ENCODE measurements around the gene CHST11.

Gene CHST11

GRCh38 chr12:104697186-104697585 is 240.4 kb downstream of the CHST11 start:
- Histone ChIP-seq H3K9ac (ENCODE audit: low read length) (no peak overlapping the region), H3K4me1 (ENCODE audit: control insufficient read depth, insufficient read depth, low read length) (no peaks in the 10 kb centered on the region), H3K9me3 (ENCODE audit: control insufficient read depth, low read length) (no peaks in the 10 kb centered on the region), H3K4me3 (ENCODE audit: low read length) (no peak overlapping the region), H3K36me3 (ENCODE audit: control insufficient read depth, insufficient read depth, low read length) (no peaks in the 10 kb centered on the region), H3K27me3 (ENCODE audit: control insufficient read depth, insufficient read depth, low read length) (peaks cover 30% of the 10 kb centered on the region)

GRCh38 chr12:104698871-104699270 is 242.1 kb downstream of the CHST11 start:
- H3K4me1 ChIP-seq (ENCODE audit: control insufficient read depth, insufficient read depth, low read length) = no peaks in the 10 kb centered on the region
- peaks cover 28% of the 10 kb centered on the region for H3K27me3 ChIP-seq (ENCODE audit: control insufficient read depth, insufficient read depth, low read length)
- H3K9me3 ChIP-seq (ENCODE audit: control insufficient read depth, low read length) = no peaks in the 10 kb centered on the region
- H3K4me3 ChIP-seq (ENCODE audit: low read length) = no peak overlapping the region
- no peaks in the 10 kb centered on the region for H3K36me3 ChIP-seq (ENCODE audit: control insufficient read depth, insufficient read depth, low read length)
- H3K9ac ChIP-seq (ENCODE audit: low read length) = no peak overlapping the region

- Histone ChIP-seq H3K4me1 (ENCODE audit: control insufficient read depth, insufficient read depth, low read length) (no peaks in the 10 kb centered on the region), H3K36me3 (ENCODE audit: control insufficient read depth, insufficient read depth, low read length) (no peaks in the 10 kb centered on the region), H3K9me3 (ENCODE audit: control insufficient read depth, low read length) (no peaks in the 10 kb centered on the region), H3K27me3 (ENCODE audit: control insufficient read depth, insufficient read depth, low read length) (peaks cover 28% of the 10 kb centered on the region), H3K9ac (ENCODE audit: low read length) (no peak overlapping the region), H3K4me3 (ENCODE audit: low read length) (no peak overlapping the region)
These were observed 242.9 kb downstream of the CHST11 start for GRCh38 chr12:104699489-104700190.

GRCh38 chr12:104700324-104700723 is 243.6 kb downstream of the CHST11 start:
- H3K36me3 ChIP-seq (ENCODE audit: control insufficient read depth, insufficient read depth, low read length) = no peaks in the 10 kb centered on the region
- peaks cover 21% of the 10 kb centered on the region for H3K27me3 ChIP-seq (ENCODE audit: control insufficient read depth, insufficient read depth, low read length)
- H3K9me3 ChIP-seq (ENCODE audit: control insufficient read depth, low read length) = no peaks in the 10 kb centered on the region
- H3K4me3 ChIP-seq (ENCODE audit: low read length) = no peak overlapping the region
- no peaks in the 10 kb centered on the region for H3K4me1 ChIP-seq (ENCODE audit: control insufficient read depth, insufficient read depth, low read length)
- H3K9ac ChIP-seq (ENCODE audit: low read length) = no peak overlapping the region

- H3K27me3 ChIP-seq (ENCODE audit: control insufficient read depth, insufficient read depth, low read length) = peaks cover 14% of the 10 kb centered on the region
- H3K9ac ChIP-seq (ENCODE audit: low read length) = no peak overlapping the region
- no peak overlapping the region for H3K4me3 ChIP-seq (ENCODE audit: low read length)
- H3K9me3 ChIP-seq (ENCODE audit: control insufficient read depth, low read length) = no peaks in the 10 kb centered on the region
- no peaks in the 10 kb centered on the region for H3K36me3 ChIP-seq (ENCODE audit: control insufficient read depth, insufficient read depth, low read length)
- no peaks in the 10 kb centered on the region for H3K4me1 ChIP-seq (ENCODE audit: control insufficient read depth, insufficient read depth, low read length)
These were observed 244.6 kb downstream of the CHST11 start for GRCh38 chr12:104701301-104701700.

GRCh38 chr12:104701756-104702155 is 245.0 kb downstream of the CHST11 start:
- Histone ChIP-seq H3K9me3 (ENCODE audit: control insufficient read depth, low read length) (no peaks in the 10 kb centered on the region), H3K27me3 (ENCODE audit: control insufficient read depth, insufficient read depth, low read length) (peaks cover 14% of the 10 kb centered on the region), H3K4me1 (ENCODE audit: control insufficient read depth, insufficient read depth, low read length) (no peaks in the 10 kb centered on the region), H3K9ac (ENCODE audit: low read length) (no peak overlapping the region), H3K36me3 (ENCODE audit: control insufficient read depth, insufficient read depth, low read length) (no peaks in the 10 kb centered on the region), H3K4me3 (ENCODE audit: low read length) (no peak overlapping the region)

- Histone ChIP-seq H3K4me1 (ENCODE audit: control insufficient read depth, insufficient read depth, low read length) (no peaks in the 10 kb centered on the region), H3K9me3 (ENCODE audit: control insufficient read depth, low read length) (no peaks in the 10 kb centered on the region), H3K27me3 (ENCODE audit: control insufficient read depth, insufficient read depth, low read length) (peaks cover 7% of the 10 kb centered on the region), H3K36me3 (ENCODE audit: control insufficient read depth, insufficient read depth, low read length) (no peaks in the 10 kb centered on the region), H3K4me3 (ENCODE audit: low read length) (no peak overlapping the region), H3K9ac (ENCODE audit: low read length) (no peak overlapping the region)
These were observed 245.9 kb downstream of the CHST11 start for GRCh38 chr12:104702565-104703139.

GRCh38 chr12:104703372-104703771 is 246.6 kb downstream of the CHST11 start:
- no peaks in the 10 kb centered on the region for H3K4me1 ChIP-seq (ENCODE audit: control insufficient read depth, insufficient read depth, low read length)
- H3K9me3 ChIP-seq (ENCODE audit: control insufficient read depth, low read length) = no peaks in the 10 kb centered on the region
- H3K27me3 ChIP-seq (ENCODE audit: control insufficient read depth, insufficient read depth, low read length) = no peaks in the 10 kb centered on the region
- no peak overlapping the region for H3K4me3 ChIP-seq (ENCODE audit: low read length)
- no peaks in the 10 kb centered on the region for H3K36me3 ChIP-seq (ENCODE audit: control insufficient read depth, insufficient read depth, low read length)
- H3K9ac ChIP-seq (ENCODE audit: low read length) = no peak overlapping the region

- H3K4me3 ChIP-seq (ENCODE audit: low read length) = no peak overlapping the region
- no peaks in the 10 kb centered on the region for H3K36me3 ChIP-seq (ENCODE audit: control insufficient read depth, insufficient read depth, low read length)
- H3K4me1 ChIP-seq (ENCODE audit: control insufficient read depth, insufficient read depth, low read length) = no peaks in the 10 kb centered on the region
- H3K9ac ChIP-seq (ENCODE audit: low read length) = no peak overlapping the region
- no peaks in the 10 kb centered on the region for H3K27me3 ChIP-seq (ENCODE audit: control insufficient read depth, insufficient read depth, low read length)
- no peaks in the 10 kb centered on the region for H3K9me3 ChIP-seq (ENCODE audit: control insufficient read depth, low read length)
These were observed 247.6 kb downstream of the CHST11 start for GRCh38 chr12:104704224-104704779.

- H3K27me3 ChIP-seq (ENCODE audit: control insufficient read depth, insufficient read depth, low read length) = no peaks in the 10 kb centered on the region
- no peak overlapping the region for H3K4me3 ChIP-seq (ENCODE audit: low read length)
- H3K4me1 ChIP-seq (ENCODE audit: control insufficient read depth, insufficient read depth, low read length) = no peaks in the 10 kb centered on the region
- no peak overlapping the region for H3K9ac ChIP-seq (ENCODE audit: low read length)
- H3K9me3 ChIP-seq (ENCODE audit: control insufficient read depth, low read length) = no peaks in the 10 kb centered on the region
- no peaks in the 10 kb centered on the region for H3K36me3 ChIP-seq (ENCODE audit: control insufficient read depth, insufficient read depth, low read length)
These were observed 250.4 kb downstream of the CHST11 start for GRCh38 chr12:104707194-104707593.

GRCh38 chr12:104707794-104708558 is 251.2 kb downstream of the CHST11 start:
- H3K27me3 ChIP-seq (ENCODE audit: control insufficient read depth, insufficient read depth, low read length) = no peaks in the 10 kb centered on the region
- no peaks in the 10 kb centered on the region for H3K36me3 ChIP-seq (ENCODE audit: control insufficient read depth, insufficient read depth, low read length)
- H3K4me1 ChIP-seq (ENCODE audit: control insufficient read depth, insufficient read depth, low read length) = no peaks in the 10 kb centered on the region
- no peaks in the 10 kb centered on the region for H3K9me3 ChIP-seq (ENCODE audit: control insufficient read depth, low read length)
- no peak overlapping the region for H3K4me3 ChIP-seq (ENCODE audit: low read length)
- H3K9ac ChIP-seq (ENCODE audit: low read length) = no peak overlapping the region

GRCh38 chr12:104708891-104709290 is 252.1 kb downstream of the CHST11 start:
- no peak overlapping the region for H3K9ac ChIP-seq (ENCODE audit: low read length)
- H3K27me3 ChIP-seq (ENCODE audit: control insufficient read depth, insufficient read depth, low read length) = peaks cover 5% of the 10 kb centered on the region
- no peaks in the 10 kb centered on the region for H3K36me3 ChIP-seq (ENCODE audit: control insufficient read depth, insufficient read depth, low read length)
- no peaks in the 10 kb centered on the region for H3K4me1 ChIP-seq (ENCODE audit: control insufficient read depth, insufficient read depth, low read length)
- H3K9me3 ChIP-seq (ENCODE audit: control insufficient read depth, low read length) = no peaks in the 10 kb centered on the region
- no peak overlapping the region for H3K4me3 ChIP-seq (ENCODE audit: low read length)
